ENCODE data around the gene VAV2.

VAV2 gene

DNA sequence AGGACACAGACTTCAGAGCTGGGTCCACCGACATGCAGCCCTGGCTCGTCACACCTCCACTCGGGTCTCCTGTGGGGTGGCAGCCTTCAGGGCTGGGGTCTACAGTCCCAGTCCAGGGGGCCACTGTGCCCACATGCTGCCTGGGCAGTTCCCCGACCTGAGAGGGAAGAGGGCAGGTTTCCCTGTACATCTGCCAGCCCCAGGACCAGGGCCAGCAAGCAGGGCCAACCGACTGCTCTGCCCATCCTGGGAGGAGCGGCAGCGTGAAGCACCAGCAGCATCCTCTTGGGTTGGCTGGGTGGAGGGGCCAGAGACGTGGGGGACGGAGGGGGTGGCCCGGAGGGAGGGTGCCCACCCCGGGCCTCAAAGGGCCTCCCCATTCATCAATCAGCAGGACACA lies 133.4 kb downstream of the VAV2 start:
- Histone ChIP-seq H3K79me2 (no peaks in the 10 kb centered on the region), H2AFZ (no peak overlapping the region), H3K9me3 (ENCODE audit: control insufficient read depth, low read length) (no peaks in the 10 kb centered on the region), H3K4me3 (ENCODE audit: low read depth, low read length) (no peak overlapping the region), H3K36me3 (ENCODE audit: control insufficient read depth, insufficient read depth, low read length) (no peaks in the 10 kb centered on the region), H3K4me2 (ENCODE audit: low read length) (no peak overlapping the region), H3K27ac (no peak overlapping the region), H3K27me3 (ENCODE audit: control insufficient read depth, insufficient read depth, low read length) (no peaks in the 10 kb centered on the region), H3K9ac (no peak overlapping the region), H3K4me1 (no peaks in the 10 kb centered on the region)
- TF ChIP-seq, protein P1, sequence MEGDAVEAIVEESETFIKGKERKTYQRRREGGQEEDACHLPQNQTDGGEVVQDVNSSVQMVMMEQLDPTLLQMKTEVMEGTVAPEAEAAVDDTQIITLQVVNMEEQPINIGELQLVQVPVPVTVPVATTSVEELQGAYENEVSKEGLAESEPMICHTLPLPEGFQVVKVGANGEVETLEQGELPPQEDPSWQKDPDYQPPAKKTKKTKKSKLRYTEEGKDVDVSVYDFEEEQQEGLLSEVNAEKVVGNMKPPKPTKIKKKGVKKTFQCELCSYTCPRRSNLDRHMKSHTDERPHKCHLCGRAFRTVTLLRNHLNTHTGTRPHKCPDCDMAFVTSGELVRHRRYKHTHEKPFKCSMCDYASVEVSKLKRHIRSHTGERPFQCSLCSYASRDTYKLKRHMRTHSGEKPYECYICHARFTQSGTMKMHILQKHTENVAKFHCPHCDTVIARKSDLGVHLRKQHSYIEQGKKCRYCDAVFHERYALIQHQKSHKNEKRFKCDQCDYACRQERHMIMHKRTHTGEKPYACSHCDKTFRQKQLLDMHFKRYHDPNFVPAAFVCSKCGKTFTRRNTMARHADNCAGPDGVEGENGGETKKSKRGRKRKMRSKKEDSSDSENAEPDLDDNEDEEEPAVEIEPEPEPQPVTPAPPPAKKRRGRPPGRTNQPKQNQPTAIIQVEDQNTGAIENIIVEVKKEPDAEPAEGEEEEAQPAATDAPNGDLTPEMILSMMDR (IDR thresholded peaks at IDR 0.05), result no peak

DNA sequence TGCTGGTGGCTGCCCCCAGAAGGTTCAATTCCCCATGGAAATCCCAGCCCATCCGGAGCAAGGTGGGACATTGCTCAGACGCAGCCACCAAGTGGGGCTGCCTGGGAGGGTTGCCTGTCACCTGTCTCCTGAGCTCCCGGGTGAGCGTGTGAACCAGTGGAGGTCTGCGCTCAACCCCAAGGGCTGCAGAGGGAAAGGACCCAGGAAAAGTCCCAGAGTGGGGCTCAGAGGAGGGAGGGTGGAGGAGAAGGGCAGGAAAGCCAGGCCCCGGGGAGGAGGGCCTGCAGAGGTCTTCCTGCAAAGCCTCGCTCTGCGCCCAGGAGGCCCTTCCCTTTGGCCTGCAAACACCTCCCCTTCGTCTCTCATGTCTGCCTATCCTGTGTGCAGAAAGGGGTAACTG lies 134.5 kb downstream of the VAV2 start:
- no peaks in the 10 kb centered on the region for H3K36me3 ChIP-seq (ENCODE audit: control insufficient read depth, insufficient read depth, low read length)
- no peaks in the 10 kb centered on the region for H3K27me3 ChIP-seq (ENCODE audit: control insufficient read depth, insufficient read depth, low read length)
- H3K9ac ChIP-seq, result no peak overlapping the region
- no peak overlapping the region for H3K4me2 ChIP-seq (ENCODE audit: low read length)
- TF ChIP-seq, protein P1 (IDR thresholded peaks at IDR 0.05), result no peak
- H3K4me3 ChIP-seq (ENCODE audit: low read depth, low read length), result no peak overlapping the region
- no peaks in the 10 kb centered on the region for H3K79me2 ChIP-seq
- no peaks in the 10 kb centered on the region for H3K4me1 ChIP-seq
- no peaks in the 10 kb centered on the region for H3K9me3 ChIP-seq (ENCODE audit: control insufficient read depth, low read length)
- H3K27ac ChIP-seq, result no peak overlapping the region
- H2AFZ ChIP-seq, result no peak overlapping the region

- TF ChIP-seq, protein P1 (IDR thresholded peaks at IDR 0.05), result no peak
- Histone ChIP-seq H2AFZ (no peak overlapping the region), H3K79me2 (no peaks in the 10 kb centered on the region), H3K4me1 (no peaks in the 10 kb centered on the region), H3K4me3 (ENCODE audit: low read depth, low read length) (no peak overlapping the region), H3K27ac (no peak overlapping the region), H3K4me2 (ENCODE audit: low read length) (no peak overlapping the region), H3K36me3 (ENCODE audit: control insufficient read depth, insufficient read depth, low read length) (no peaks in the 10 kb centered on the region), H3K27me3 (ENCODE audit: control insufficient read depth, insufficient read depth, low read length) (no peaks in the 10 kb centered on the region), H3K9me3 (ENCODE audit: control insufficient read depth, low read length) (no peaks in the 10 kb centered on the region), H3K9ac (no peak overlapping the region)
Measured at GRCh38 chr9:133856798-133857197, 135.3 kb downstream of the VAV2 start.

DNA sequence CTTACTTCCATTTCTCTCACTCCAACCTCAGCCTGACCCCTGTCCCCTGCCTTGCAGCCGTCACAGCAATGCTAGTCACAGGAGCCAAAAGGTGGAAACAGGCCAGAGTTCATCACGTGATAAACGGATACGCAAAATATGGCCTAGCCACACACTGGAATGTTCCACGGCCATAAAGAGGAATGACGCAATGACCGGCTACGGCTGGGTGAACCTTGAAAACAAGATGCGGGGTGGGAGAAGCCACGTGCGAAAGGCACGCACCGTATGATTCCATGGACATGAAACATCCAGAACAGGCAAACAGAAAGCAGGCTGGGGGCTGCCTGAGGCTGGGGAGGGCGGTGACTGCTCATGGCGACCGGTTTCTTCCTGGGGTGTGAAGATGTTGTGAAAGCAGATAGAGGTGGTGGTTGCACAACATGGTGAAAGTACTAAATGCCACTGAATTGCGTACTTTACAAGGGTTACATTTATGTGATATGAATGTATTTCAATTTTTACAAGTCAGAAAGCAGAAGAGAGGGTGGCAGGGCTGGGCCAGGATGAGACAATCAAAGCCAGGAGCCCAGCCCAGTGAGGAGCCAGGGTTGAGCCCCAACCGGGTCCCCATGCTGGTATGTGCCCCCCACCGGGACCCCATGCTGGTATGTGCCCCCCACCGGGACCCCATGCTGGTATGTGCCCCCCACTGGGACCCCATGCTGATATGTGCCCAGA lies 136.2 kb downstream of the VAV2 start:
- no peaks in the 10 kb centered on the region for H3K4me1 ChIP-seq
- no peaks in the 10 kb centered on the region for H3K27me3 ChIP-seq (ENCODE audit: control insufficient read depth, insufficient read depth, low read length)
- H3K9ac ChIP-seq, result no peak overlapping the region
- TF ChIP-seq, protein P1 (IDR thresholded peaks at IDR 0.05), result no peak
- H3K4me2 ChIP-seq (ENCODE audit: low read length), result peak overlapping the region; percentile 41
- H3K9me3 ChIP-seq (ENCODE audit: control insufficient read depth, low read length), result no peaks in the 10 kb centered on the region
- no peak overlapping the region for H3K4me3 ChIP-seq (ENCODE audit: low read depth, low read length)
- peak overlapping the region; percentile 24 for H3K27ac ChIP-seq
- H3K79me2 ChIP-seq, result peaks cover 2% of the 10 kb centered on the region
- no peak overlapping the region for H2AFZ ChIP-seq
- no peaks in the 10 kb centered on the region for H3K36me3 ChIP-seq (ENCODE audit: control insufficient read depth, insufficient read depth, low read length)

DNA sequence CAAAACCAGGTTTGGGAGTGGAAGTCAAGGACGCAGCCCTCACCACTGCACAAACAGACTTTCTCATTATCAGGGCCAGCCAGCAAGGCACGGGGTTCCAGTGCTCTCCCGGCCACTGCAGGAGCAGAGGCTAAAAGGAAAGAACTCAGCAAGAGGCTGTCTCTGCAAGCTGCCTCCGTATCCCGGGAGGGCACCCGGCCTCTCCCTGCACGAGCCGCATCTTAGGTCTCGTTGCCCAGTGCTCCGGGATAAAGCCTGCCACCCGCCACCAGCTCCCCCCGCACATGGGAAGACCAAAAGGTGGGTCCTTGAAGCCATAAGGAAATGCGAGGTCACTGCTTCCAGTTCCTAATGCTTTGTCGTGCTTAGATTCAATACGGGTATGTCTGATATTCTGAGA lies 136.8 kb downstream of the VAV2 start:
- no peak overlapping the region for H3K4me3 ChIP-seq (ENCODE audit: low read depth, low read length)

More for the DNA sequence above, 136.8 kb downstream of the VAV2 start:
- TF ChIP-seq, protein P1 (IDR thresholded peaks at IDR 0.05), result no peak
- no peak overlapping the region for H2AFZ ChIP-seq
- no peaks in the 10 kb centered on the region for H3K4me1 ChIP-seq
- peak overlapping the region; percentile 41 for H3K4me2 ChIP-seq (ENCODE audit: low read length)
- H3K79me2 ChIP-seq, result peaks cover 2% of the 10 kb centered on the region
- H3K27me3 ChIP-seq (ENCODE audit: control insufficient read depth, insufficient read depth, low read length), result no peaks in the 10 kb centered on the region
- no peak overlapping the region for H3K9ac ChIP-seq
- H3K9me3 ChIP-seq (ENCODE audit: control insufficient read depth, low read length), result no peaks in the 10 kb centered on the region
- H3K27ac ChIP-seq, result peak overlapping the region; percentile 47
- H3K36me3 ChIP-seq (ENCODE audit: control insufficient read depth, insufficient read depth, low read length), result no peaks in the 10 kb centered on the region
